SK-N-SH (cell line): ENCODE measurements around the gene SNAP29. TPM values are rescaled to one million over a fixed set of nuclear protein-coding genes. Genes with fewer than 3 reads are reported as not detected.
A peak's percentile ranks its signal among the peaks of the same experiment; 100 is the strongest.
"Not testable (repeated sequence)": the region's sequence is repeated elsewhere in the genome, so short reads cannot be mapped to it uniquely, and the experiment has no call there.

Experiments
- CTCF ChIA-PET: fragments of 300-600, 350-600 bp; formaldehyde crosslinking; extraction: SDS; loops from one replicate; lab custom pipeline; 2021; lab: Yijun Ruan, JAX
- POLR2A ChIA-PET: fragments of 350-600 bp; sonication (Branson Sonifier 250); formaldehyde crosslinking; extraction: SDS; loops from one replicate; lab custom pipeline; 2020; ENCODE audit warnings: antibody characterized with exemption, inconsistent platforms; lab: Yijun Ruan, JAX
- DNase-seq: peaks from one replicate; pipeline ENCODE4 v3.0.0; 2012
- H2AFZ ChIP-seq: fragments of 200-600 bp; sonication (generic); 2 replicates; pipeline ENCODE4 v1.8.1; 2016; ENCODE audit warnings: antibody characterized with exemption, mild to moderate bottlenecking, low read depth
- H3F3A ChIP-seq: fragments of 200-600 bp; sonication (generic); replicated peaks from 2 replicates; pipeline ENCODE3; 2016; ENCODE audit warnings: antibody characterized with exemption, mild to moderate bottlenecking; ENCODE audit not compliant: insufficient read depth
- H3K27ac ChIP-seq, 2 experiments: fragments of 200-500 bp in 1 of 2; fragments of 200-600 bp in 1 of 2; sonication (Bioruptor generic) in 1 of 2; sonication (generic), shearing (Covaris generic) in 1 of 2; 2 replicates each; pipeline versions ENCODE4 v1.5.1 to v1.6.1; 2014 to 2016; ENCODE audit warnings: low read depth in 2 of 2, inconsistent platforms in 1 of 2, low read length in 1 of 2, mild to moderate bottlenecking in 1 of 2, mixed read lengths in 1 of 2
- H3K27me3 ChIP-seq: fragments of 200-600 bp; sonication (generic), shearing (Covaris generic); 2 replicates; pipeline ENCODE4 v1.6.1; 2016; ENCODE audit warnings: mixed run types; ENCODE audit not compliant: insufficient read depth
- H3K36me3 ChIP-seq, 2 experiments: fragments of 200-500 bp in 1 of 2; fragments of 200-600 bp in 1 of 2; sonication (Bioruptor generic) in 1 of 2; sonication (generic) in 1 of 2; replicated peaks in 1 of 2; 2 replicates each; pipeline versions ENCODE3 to v1.5.1; 2014 to 2016; ENCODE audit warnings: low read length in 1 of 2, mild to moderate bottlenecking in 1 of 2; ENCODE audit not compliant: insufficient read depth in 2 of 2, control insufficient read depth in 1 of 2
- H3K4me1 ChIP-seq, 2 experiments: fragments of 200-500 bp in 1 of 2; fragments of 200-600 bp in 1 of 2; sonication (Bioruptor generic) in 1 of 2; sonication (generic), shearing (Covaris generic) in 1 of 2; 2 replicates each; pipeline versions ENCODE4 v1.5.1 to v1.6.1; 2014 to 2016; ENCODE audit warnings: low read depth in 1 of 2, low read length in 1 of 2, mixed run types in 1 of 2; ENCODE audit not compliant: insufficient read depth in 2 of 2, control insufficient read depth in 1 of 2
- H3K4me2 ChIP-seq: fragments of 200-600 bp; sonication (generic), shearing (Covaris generic); 2 replicates; pipeline ENCODE4 v1.6.1; 2017; ENCODE audit warnings: mixed run types
- H3K4me3 ChIP-seq, 2 experiments: fragments of 200-500 bp in 1 of 2; fragments of 200-600 bp in 1 of 2; sonication (Bioruptor generic) in 1 of 2; sonication (generic), shearing (Covaris generic) in 1 of 2; 2 replicates each; pipeline versions ENCODE4 v1.5.1 to v1.8.1; 2014 to 2016; ENCODE audit warnings: low read depth in 2 of 2, inconsistent platforms in 1 of 2, low read length in 1 of 2, mild to moderate bottlenecking in 1 of 2, mixed read lengths in 1 of 2, moderate library complexity in 1 of 2
- H3K79me2 ChIP-seq: fragments of 200-600 bp; sonication (generic); 2 replicates; pipeline ENCODE4 v1.8.1; 2017; ENCODE audit warnings: mild to moderate bottlenecking; ENCODE audit not compliant: insufficient read depth
- H3K9ac ChIP-seq: fragments of 200-600 bp; sonication (generic); 2 replicates; pipeline ENCODE4 v1.6.1; 2017; ENCODE audit warnings: mixed run types
- H3K9me2 ChIP-seq: fragments of 200-600 bp; sonication (generic); 2 replicates; pipeline ENCODE4 v1.6.1; 2017; ENCODE audit warnings: mixed run types
- H3K9me3 ChIP-seq: fragments of 200-600 bp; sonication (generic); 2 replicates; pipeline ENCODE4 v1.6.1; 2017; ENCODE audit warnings: mixed run types, mild to moderate bottlenecking, moderate library complexity
- H4K20me1 ChIP-seq: fragments of 200-600 bp; sonication (generic); 2 replicates; pipeline ENCODE4 v1.6.1; 2017; ENCODE audit warnings: mild to moderate bottlenecking, mixed run types; ENCODE audit not compliant: insufficient read depth
- CTCF ChIP-seq: fragments of 200-600 bp; sonication (generic); IDR thresholded peaks from 2 replicates; pipeline ENCODE4 v1.6.1; 2017; ENCODE audit warnings: antibody characterized with exemption, mild to moderate bottlenecking, moderate library complexity
- EZH2phosphoT487 ChIP-seq: fragments of 200-600 bp; sonication (generic); IDR thresholded peaks from 2 replicates; pipeline ENCODE4 v1.6.1; 2017; ENCODE audit warnings: low read depth, mixed run types, mild to moderate bottlenecking, antibody characterized with exemption, moderate library complexity, borderline replicate concordance
- FOXJ3 ChIP-seq: sonication (generic); formaldehyde crosslinking; IDR thresholded peaks from 2 replicates; pipeline ENCODE4 v1.5.1; 2020; ENCODE audit warnings: mild to moderate bottlenecking, missing genetic modification reagents
- NFIC ChIP-seq: IDR thresholded peaks from 2 replicates; pipeline ENCODE4 v1.4.0; 2012; ENCODE audit warnings: borderline replicate concordance
- POLR2AphosphoS5 ChIP-seq: IDR thresholded peaks from 2 replicates; pipeline ENCODE4 v1.6.1; 2012; ENCODE audit warnings: low read depth, low read length
- RXRA ChIP-seq: IDR thresholded peaks from 2 replicates; pipeline ENCODE4 v1.4.0; 2012; ENCODE audit warnings: low read depth, mild to moderate bottlenecking, borderline replicate concordance
- SMC3 ChIP-seq: IDR thresholded peaks from 2 replicates; pipeline ENCODE4 v1.6.1; 2012; ENCODE audit warnings: low read depth, low read length, improper control_type of control experiment
- TEAD4 ChIP-seq: IDR thresholded peaks from 2 replicates; pipeline ENCODE4 v1.4.0; 2012; ENCODE audit warnings: mild to moderate bottlenecking, borderline replicate concordance; ENCODE audit not compliant: insufficient read depth
- WGBS: methylation state at CpG from one replicate; pipeline ENCODE4 v1.1.6; 2017; ENCODE audit warnings: low lambda C conversion rate; 5-methylcytosine and 5-hydroxymethylcytosine counted together
- polyA plus RNA-seq, 3 experiments: library from polyadenylated mRNA; depleted of rRNA; stranded (reverse); fragments of >200 nt; gene quantifications; 2 replicates each; pipeline ENCODE4 v1.2.3, GENCODE V29; 2012
- TF ChIP-seq, protein P1 (sequence below): fragments of 150-350 bp; IDR thresholded peaks from 2 replicates; pipeline ENCODE4 v1.6.1; 2016; ENCODE audit warnings: mild to moderate bottlenecking, low read depth, low read length
- TF ChIP-seq, protein P2 (sequence below): IDR thresholded peaks from 2 replicates; pipeline ENCODE4 v1.4.0; 2012; ENCODE audit warnings: low read depth, borderline replicate concordance
- TF ChIP-seq, protein P3 (sequence below): IDR thresholded peaks from 2 replicates; pipeline ENCODE4 v1.6.1; 2012; ENCODE audit warnings: mild to moderate bottlenecking, low read depth, low read length, moderate library complexity

The SNAP29 gene
- polyA plus RNA-seq, 1 of the 3 experiments (the other 2 are of a cell fraction), result 37.3 TPM

DNA sequence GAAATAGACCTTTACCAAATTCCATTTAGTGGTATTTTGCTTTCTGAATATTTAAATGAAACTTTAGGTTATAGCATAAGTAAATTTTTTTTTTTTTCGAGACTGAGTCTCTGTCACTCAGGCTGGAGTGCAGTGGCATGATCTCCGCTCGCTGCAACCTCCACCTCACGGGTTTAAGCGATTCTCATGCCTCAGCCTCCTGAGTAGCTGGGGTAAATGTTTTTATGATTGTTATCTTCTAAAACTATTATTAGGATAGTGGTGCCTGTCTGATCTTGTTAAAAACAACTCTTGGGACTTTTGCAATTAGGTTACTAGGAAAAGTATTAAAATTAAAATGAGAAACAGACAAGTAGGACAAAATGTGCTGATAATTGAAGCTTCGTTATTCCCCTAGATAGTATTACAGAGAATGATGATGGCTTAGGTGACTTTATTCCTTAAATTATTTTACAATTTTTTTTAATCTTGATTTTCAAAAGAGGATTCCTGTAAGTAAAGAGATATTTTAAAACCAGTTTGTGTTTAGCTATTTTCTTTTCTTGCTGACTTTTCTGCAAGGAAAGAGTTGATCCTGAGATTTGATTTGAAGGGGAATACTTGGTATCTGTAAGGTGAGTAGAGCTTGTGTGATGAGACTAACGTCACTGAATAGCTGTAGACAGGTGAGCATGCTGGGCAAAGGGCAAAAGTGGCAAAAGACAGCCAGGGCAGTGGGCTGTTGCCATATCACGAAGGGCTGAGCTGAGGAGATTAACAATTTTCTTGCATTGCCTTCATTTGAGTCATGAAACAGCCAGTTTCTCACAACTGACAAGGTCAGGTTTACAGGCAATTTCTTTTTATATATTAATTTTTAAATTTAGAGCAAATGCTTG, 79.2 kb downstream of the SNAP29 start:
- no peaks in the 10 kb centered on the region for H3K9me3 ChIP-seq
- H3K9ac ChIP-seq, result no peak overlapping the region
- WGBS, result 91% methylated on average over 8 of the region's 8 CpGs
- no peaks in the 10 kb centered on the region for H3K27me3 ChIP-seq
- no peaks in the 10 kb centered on the region for H3K9me2 ChIP-seq
- POLR2A ChIA-PET, result interaction anchor here (0.7 kb wide), 1 partner anchor 26 kb away, joined by 3 read pairs; no protein-coding TSS in a partner anchor
- H3K4me1 ChIP-seq, result peaks cover 5 to 13% of the 10 kb centered on the region in 2 experiments; a peak in 2 of 4 replicates
- H3K4me2 ChIP-seq, result peak overlapping the region; percentile 19; the same call in 1 of the 2 replicates
- CTCF ChIA-PET, result interaction anchor here (1.3 to 3.1 kb wide), 6 partner anchors 11 to 134 kb away, joined by 3 to 18 read pairs (median 4); partner anchors contain the start of gene CRKL
- peaks cover 13% of the 10 kb centered on the region for H3F3A ChIP-seq
- H3K4me3 ChIP-seq, result no peak overlapping the region
- H3K79me2 ChIP-seq, result peaks cover 98% of the 10 kb centered on the region
- H4K20me1 ChIP-seq, result peaks cover 97% of the 10 kb centered on the region
- H3K27ac ChIP-seq, result 0 out of 4 replicates have a peak overlapping the region, but pooled peaks of 1 of the 2 experiments have one; percentile 21
- TF ChIP-seq SMC3, result no peak
- TF ChIP-seq CTCF, result no peak
- TF ChIP-seq RXRA, result no peak
- TF ChIP-seq TEAD4, result no peak
- no peak for TF ChIP-seq POLR2AphosphoS5
- no peak for TF ChIP-seq NFIC
- TF ChIP-seq, protein P1, sequence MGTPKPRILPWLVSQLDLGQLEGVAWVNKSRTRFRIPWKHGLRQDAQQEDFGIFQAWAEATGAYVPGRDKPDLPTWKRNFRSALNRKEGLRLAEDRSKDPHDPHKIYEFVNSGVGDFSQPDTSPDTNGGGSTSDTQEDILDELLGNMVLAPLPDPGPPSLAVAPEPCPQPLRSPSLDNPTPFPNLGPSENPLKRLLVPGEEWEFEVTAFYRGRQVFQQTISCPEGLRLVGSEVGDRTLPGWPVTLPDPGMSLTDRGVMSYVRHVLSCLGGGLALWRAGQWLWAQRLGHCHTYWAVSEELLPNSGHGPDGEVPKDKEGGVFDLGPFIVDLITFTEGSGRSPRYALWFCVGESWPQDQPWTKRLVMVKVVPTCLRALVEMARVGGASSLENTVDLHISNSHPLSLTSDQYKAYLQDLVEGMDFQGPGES, result no peak
- no peak for TF ChIP-seq EZH2phosphoT487
- TF ChIP-seq, protein P2, sequence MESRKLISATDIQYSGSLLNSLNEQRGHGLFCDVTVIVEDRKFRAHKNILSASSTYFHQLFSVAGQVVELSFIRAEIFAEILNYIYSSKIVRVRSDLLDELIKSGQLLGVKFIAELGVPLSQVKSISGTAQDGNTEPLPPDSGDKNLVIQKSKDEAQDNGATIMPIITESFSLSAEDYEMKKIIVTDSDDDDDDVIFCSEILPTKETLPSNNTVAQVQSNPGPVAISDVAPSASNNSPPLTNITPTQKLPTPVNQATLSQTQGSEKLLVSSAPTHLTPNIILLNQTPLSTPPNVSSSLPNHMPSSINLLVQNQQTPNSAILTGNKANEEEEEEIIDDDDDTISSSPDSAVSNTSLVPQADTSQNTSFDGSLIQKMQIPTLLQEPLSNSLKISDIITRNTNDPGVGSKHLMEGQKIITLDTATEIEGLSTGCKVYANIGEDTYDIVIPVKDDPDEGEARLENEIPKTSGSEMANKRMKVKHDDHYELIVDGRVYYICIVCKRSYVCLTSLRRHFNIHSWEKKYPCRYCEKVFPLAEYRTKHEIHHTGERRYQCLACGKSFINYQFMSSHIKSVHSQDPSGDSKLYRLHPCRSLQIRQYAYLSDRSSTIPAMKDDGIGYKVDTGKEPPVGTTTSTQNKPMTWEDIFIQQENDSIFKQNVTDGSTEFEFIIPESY, result no peak
- no peak for TF ChIP-seq FOXJ3 (CRISPR knock-in tag)
- TF ChIP-seq, protein P3, sequence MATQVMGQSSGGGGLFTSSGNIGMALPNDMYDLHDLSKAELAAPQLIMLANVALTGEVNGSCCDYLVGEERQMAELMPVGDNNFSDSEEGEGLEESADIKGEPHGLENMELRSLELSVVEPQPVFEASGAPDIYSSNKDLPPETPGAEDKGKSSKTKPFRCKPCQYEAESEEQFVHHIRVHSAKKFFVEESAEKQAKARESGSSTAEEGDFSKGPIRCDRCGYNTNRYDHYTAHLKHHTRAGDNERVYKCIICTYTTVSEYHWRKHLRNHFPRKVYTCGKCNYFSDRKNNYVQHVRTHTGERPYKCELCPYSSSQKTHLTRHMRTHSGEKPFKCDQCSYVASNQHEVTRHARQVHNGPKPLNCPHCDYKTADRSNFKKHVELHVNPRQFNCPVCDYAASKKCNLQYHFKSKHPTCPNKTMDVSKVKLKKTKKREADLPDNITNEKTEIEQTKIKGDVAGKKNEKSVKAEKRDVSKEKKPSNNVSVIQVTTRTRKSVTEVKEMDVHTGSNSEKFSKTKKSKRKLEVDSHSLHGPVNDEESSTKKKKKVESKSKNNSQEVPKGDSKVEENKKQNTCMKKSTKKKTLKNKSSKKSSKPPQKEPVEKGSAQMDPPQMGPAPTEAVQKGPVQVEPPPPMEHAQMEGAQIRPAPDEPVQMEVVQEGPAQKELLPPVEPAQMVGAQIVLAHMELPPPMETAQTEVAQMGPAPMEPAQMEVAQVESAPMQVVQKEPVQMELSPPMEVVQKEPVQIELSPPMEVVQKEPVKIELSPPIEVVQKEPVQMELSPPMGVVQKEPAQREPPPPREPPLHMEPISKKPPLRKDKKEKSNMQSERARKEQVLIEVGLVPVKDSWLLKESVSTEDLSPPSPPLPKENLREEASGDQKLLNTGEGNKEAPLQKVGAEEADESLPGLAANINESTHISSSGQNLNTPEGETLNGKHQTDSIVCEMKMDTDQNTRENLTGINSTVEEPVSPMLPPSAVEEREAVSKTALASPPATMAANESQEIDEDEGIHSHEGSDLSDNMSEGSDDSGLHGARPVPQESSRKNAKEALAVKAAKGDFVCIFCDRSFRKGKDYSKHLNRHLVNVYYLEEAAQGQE, result no peak
- no peak overlapping the region for H2AFZ ChIP-seq
- no peak for DNase-seq
- peaks cover 3 to 25% of the 10 kb centered on the region in 2 experiments for H3K36me3 ChIP-seq

DNA sequence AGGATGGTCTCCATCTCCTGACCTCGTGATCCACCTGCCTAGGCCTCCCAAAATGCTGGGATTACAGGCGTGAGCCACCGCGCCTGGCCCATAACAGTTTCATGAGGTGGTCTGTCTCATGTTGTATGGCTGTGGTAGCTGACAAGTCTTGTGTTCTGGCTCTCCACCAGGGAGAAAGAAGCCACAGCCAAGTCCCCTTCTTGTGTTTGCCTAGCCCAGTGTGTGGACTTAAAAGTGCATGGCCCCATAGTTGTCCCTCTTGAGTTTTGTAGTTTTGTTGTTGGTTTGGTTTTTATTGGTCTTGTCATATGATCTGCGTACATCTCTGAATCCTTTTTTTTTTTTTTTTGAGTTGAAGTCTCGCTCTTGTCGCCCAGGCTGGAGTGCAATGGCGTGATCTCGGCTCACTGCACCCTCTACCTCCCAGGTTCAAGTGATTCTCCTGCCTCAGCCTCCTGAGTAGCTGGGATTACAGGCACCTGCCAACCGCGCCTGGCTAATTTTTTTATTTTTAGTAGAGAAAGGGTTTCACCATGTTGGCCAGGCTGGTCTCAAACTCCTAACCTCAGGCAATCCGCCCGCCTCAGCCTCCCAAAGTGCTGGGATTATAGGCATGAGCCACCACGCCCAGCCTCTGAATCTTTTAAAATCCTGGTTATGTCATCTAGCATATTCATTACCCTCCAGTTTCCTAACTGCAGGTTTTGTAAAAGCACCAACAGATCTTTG, 80.8 kb downstream of the SNAP29 start:
- H3K9me2 ChIP-seq, H3K27ac ChIP-seq, POLR2A ChIA-PET, H3K27me3 ChIP-seq, H3F3A ChIP-seq, H3K4me2 ChIP-seq, DNase-seq, H3K9me3 ChIP-seq, H2AFZ ChIP-seq, H3K9ac ChIP-seq, H3K4me3 ChIP-seq: not testable (repeated sequence)
- 95% methylated on average over 14 of the region's 14 CpGs for WGBS
- H3K79me2 ChIP-seq, result peaks cover 98% of the 10 kb centered on the region
- CTCF ChIA-PET, result interaction anchor here (1.0 to 1.2 kb wide), 2 partner anchors 25 to 54 kb away, joined by 3 to 4 read pairs; no protein-coding TSS in a partner anchor
- H4K20me1 ChIP-seq, result peaks cover 98% of the 10 kb centered on the region
- H3K4me1 ChIP-seq, result peaks cover 5 to 13% of the 10 kb centered on the region in 2 experiments; a peak in 2 of 4 replicates
- peaks cover 0 to 16% of the 10 kb centered on the region in 2 experiments for H3K36me3 ChIP-seq
